NCI-H2081 (cell line): ENCODE data around the gene MYL6.
A peak's percentile ranks its signal among the peaks of the same experiment; 100 is the strongest.
"Not testable (repeated sequence)": the region's sequence is repeated elsewhere in the genome, so short reads cannot be mapped to it uniquely, and the experiment has no call there.

Source experiments
- DNase-seq, 2 experiments: peaks; one replicate each; lab custom pipeline; 2025; lab: John Stamatoyannopoulos, UW

MYL6 gene

DNA sequence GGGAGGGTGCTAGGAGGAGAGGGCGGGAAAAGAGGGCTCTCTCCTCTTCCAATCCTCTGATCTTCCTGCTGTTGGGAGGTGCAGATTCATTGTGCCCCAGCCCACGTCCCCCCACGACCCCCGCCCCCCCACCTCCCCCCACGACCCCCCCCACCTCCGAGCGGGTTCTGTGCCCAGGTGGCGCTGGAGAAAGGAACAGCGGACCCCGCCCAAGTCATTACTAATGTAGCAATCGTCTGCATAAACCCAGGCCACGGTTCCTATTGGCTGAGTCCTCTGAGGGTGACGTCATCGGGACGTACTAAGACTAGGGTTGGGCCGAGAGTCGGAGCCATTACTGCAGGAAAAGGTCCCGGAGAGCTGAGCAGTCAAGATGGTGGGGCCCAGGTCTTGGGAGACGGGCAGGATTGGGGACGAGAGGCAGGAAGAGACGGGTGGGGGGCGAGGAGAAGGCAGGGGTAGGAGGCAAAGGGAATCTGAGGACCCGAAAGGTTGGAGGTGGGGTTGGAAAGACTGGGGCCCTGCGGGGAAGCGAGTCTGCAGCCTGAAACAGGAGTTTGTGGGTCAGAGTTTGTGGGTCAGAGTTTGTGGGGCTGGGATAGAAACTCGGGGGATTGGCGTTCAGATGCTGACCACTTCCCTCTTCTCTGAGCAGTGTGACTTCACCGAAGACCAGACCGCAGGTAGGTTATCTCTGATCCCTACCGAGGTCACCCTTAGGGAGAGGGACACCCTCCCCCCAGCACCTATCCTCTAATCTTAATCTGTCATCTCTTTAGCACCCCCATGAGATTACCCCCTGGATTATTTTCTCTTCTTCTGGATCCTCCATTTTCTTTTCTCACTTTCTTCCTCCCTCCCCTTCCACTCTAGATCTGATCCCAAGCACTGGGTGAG is at the start of gene MYL6:
Gene MYL6, plus strand, starts transcription at position 331 of the 897 bp plus-strand sequence. Its CDS starts 43 bp downstream, at position 374.
- peak; percentile 99 for DNase-seq

- no peak for DNase-seq
Observed at GRCh38 chr12:56110571-56110970, 47.6 kb upstream of the MYL6 start.

DNA sequence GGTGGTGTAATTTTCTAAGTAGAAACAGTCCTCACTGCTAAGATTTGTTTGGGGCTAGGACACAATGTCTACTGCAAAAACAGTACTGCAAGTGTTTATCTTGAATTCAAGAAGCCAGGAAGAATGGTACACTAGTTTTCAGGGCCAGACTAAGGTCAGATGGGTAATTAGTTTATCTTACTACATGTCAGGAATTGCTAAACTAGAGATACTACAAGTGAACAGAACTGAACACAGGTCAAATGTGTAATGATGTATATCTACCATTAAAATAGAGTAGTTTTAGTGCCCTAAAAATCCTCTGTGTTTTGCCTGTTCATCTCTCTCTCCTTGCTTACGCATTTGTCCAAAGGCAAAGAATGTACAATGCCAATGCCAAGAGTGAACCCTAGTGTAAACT is 44.1 kb upstream of the MYL6 start:
- no peak for DNase-seq

DNA sequence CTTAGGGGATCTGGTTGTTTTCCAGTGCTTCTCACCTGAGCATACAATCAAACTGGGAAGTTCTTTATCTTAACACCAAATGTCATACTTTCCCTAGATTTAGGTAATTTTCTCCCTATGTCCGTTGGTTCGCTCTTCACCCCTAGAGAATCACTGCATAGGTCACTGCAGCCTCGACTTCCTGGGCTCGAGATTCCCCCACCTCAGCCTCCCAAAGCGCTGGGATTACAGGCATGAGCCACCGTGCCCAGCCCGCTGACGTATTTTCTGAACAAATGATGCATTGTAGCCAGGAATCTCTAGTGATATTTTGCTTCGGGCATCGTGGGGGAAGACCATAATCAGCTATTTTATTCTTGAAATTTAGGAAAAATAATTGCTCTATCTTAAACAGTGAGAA is 42.8 kb upstream of the MYL6 start:
- peak in 1 of 2 experiments; percentile 32 for DNase-seq

DNA sequence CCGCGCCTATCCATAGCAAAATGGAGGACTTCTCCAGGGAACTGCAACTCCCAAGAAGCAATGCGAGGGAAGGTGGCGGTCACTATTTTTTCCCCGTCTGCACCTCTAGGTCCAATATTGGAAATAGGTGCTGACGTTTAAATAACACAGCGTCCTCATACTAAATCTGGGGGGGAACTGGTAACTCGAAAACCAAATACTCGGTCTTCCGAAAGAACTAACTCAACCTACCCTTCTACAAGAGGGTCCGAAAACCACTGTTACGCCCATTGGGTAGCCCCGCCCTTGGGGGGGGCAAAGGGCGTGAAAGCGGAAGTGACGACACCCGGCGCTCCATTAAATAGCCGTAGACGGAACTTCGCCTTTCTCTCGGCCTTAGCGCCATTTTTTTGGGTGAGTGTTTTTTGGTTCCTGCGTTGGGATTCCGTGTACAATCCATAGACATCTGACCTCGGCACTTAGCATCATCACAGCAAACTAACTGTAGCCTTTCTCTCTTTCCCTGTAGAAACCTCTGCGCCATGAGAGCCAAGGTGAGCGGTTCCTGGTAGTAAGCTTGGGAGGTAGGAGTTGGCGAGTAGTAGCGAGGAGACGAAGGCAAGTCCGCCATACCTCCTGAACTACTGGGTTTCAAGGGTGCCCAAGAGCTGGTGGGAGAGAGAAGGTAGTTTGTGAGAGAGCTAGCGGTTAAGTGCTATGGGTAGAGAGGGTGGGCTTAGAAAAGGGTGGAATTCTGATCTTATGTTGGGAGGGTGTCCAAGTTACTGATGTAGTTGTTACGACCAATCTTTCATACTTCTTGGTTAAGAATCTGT is 41.7 kb upstream of the MYL6 start, which contains the start of gene RPL41:
Gene RPL41, plus strand, starts transcription at position 367 of the 815 bp plus-strand sequence.
- DNase-seq, result peak; percentile 93 to 95

DNA sequence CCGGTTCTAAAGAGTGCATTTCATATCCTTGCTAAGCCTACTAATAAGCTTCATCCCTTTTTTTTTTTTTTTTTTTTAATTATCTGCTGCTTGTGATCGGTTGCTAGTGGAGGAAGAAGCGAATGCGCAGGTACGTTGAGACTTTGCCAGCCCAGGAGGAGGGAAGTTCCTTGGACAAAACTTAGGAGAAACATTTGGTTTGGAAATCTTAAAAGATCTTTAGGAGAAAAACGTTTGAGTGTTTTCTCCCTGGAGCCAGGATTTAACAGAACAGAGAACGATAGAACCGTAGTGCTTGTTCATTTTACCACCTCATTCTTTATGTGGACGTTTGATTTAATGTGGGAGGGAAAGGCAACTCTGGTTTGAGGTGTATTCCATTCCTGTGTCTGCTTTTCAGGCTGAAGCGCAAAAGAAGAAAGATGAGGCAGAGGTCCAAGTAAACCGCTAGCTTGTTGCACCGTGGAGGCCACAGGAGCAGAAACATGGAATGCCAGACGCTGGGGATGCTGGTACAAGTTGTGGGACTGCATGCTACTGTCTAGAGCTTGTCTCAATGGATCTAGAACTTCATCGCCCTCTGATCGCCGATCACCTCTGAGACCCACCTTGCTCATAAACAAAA is 41.0 kb upstream of the MYL6 start:
- not testable (repeated sequence) for DNase-seq

DNA sequence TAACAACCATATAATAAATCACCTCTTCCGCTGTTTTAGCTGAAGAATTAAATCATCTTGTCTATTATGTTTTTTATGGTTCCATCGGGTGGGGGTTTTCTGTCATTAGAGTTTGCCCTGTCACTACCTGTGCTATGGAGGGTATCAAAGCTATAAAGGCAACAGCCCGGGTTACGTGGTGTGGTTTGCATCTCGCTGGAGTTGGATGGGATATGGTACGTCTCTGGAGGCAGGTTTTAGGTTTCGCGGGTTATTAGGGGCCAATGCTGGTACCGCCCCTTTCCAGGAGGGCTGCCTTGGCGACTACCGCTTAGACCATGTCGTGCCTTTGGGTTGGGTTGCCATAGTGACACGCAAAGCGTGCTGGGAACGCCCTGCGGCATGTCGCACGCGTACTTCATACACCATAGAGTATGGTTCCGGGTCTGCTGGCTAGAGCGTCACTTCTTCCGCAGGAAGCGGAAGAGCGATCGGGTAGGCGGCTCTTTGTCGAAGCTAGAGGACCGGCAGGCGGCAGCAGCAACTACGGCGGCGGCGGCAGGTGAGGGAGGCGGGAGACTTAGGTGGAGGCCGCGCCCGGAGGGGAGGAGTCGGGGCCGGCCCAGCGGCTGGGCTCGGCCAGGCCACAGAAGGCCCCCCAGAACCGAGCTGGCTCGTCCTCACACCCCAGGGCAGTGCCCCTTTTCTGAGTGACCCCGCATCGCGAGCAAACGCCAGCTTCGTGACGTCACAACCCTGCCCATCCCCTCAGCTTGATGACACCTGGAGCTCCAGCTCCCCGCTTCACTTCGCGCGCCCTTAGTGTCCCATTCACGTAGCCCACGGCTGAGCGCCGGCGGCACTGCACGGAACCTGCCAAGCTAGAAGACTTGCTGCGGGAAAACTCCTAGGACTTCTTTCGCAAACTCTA is 40.1 kb upstream of the MYL6 start, which contains the start of gene ZC3H10:
Gene ZC3H10, plus strand, starts transcription at position 489 of the 910 bp plus-strand sequence. CDS start 2,297 bp downstream, outside the sequence.
- peak; percentile 99 for DNase-seq

DNA sequence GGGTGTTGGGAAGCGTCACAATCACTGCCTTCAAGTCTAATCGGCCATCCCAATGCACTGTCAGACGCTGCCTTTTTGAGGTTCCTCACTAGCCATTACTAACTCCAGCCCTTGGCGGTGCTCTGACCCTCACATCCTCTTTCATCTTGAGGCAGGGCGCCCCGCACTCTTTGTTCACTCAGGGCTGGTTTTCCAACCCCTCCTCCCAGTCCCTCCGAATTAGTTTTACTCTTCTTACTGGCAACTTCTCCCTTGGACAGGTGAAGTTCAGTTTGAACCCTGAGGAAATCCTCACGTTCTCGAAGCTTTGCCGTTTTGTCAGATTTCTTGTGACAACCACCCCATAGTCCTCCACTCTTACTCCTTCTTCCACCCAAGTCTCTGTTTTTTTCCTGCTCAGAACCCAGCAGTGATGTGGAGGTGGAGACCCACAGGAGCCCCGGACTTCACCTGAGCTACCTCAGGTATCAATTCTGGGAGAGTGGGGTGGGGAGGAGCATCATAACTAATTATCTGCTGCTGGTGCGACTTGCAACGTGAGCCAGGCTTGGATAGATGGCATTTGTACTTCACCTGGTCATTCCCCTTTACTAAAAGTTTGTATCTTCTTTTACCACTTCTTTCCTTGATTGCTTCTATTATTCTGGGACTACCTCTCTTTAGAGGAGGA is 39.3 kb upstream of the MYL6 start:
- DNase-seq, result no peak

DNA sequence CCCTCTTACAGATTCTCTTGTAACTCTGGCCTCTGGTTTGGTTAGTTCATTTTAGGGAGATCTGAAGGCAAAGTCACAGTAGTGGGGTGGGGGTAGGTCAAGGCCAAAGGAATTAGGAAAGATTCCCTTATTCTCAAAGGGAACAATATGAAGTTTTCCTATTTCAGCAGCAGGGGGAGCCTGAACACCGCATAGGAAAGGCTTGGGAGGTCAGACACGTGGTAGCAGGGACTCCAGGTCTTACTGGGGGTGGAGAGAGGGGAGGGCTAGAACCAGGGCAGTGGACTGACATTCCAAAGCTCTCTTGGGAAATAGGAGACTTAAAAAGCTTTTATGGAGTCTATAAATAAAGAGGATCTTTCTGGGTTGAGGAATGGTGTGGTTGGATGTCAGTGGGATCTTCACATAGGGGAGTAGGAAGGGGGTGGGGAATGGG is 38.8 kb upstream of the MYL6 start:
- peak; percentile 84 to 86 for DNase-seq

GRCh38 chr12:56120158-56120846 is 37.9 kb upstream of the MYL6 start:
- no peak for DNase-seq

GRCh38 chr12:56121204-56121870 is 36.8 kb upstream of the MYL6 start:
- no peak for DNase-seq

- peak in 1 of 2 experiments; percentile 61 for DNase-seq
Observed at GRCh38 chr12:56122637-56123036, 35.5 kb upstream of the MYL6 start.

DNA sequence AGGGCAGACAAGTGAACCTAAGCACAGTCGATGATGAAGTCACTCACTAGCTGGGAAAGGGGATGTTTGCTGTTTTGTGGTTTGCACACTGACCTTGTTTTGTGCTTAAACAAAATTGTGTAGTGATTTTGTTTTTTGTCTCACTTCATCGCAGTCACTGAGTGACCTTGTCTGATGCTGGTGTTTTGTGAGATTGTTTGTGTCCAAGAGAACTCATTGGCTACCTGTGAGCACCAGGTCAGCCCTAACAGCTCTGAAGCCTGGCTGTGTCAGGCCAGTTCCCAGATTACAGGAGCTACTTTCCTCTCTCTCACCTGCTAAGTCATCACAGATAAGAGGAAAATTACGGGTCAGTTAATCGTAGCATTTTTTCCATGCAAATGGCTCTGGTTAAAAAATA is 34.0 kb upstream of the MYL6 start:
- no peak for DNase-seq

GRCh38 chr12:56126732-56127239 is 31.4 kb upstream of the MYL6 start:
- DNase-seq, result no peak

DNA sequence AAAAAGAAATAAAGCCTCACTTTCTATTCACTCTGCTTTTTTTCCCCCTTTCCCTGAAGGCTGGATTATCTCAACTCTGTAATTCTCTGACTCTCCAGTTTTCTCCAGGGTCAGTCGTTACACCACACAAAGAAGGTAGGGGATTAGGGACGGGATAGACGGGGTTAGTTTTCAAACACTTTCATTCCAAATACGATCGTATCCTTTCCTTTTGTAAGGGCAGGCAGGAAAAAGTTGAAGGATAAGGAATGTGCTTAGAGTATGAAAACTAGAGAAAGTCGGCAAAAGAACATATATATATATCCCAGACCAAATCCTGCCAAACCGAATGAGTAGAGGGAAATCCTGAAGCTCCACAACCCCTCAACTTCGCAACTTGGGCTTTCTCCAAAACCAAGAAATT is 30.7 kb upstream of the MYL6 start:
- no peak for DNase-seq

DNA sequence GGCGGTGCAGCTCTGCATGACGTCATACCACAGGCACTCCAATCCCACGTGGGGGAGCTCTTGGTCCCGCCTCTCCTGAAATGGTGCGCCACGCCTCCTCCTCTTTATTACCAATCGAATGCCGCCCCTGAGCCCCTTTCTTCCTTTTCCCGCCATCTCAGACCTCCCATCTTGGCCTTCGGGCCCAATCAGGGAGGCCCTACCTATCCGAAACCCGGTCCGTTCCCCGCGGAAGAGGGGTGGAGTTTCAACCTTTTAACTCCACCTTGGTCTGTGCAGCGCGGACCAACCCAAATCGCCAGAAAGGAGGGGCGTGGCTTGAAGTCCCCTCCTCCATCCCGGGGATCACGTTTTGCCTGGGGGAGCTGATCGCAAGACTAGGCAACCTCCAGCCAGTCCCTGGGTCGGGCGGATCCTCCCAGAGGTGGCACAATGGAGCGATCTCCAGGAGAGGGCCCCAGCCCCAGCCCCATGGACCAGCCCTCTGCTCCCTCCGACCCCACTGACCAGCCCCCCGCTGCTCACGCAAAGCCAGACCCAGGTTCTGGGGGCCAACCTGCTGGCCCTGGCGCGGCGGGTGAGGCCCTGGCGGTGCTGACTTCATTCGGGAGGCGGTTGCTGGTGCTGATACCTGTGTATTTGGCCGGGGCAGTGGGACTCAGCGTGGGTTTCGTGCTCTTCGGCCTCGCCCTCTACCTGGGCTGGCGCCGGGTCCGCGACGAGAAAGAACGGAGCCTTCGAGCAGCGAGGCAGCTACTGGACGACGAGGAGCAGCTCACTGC is 30.1 kb upstream of the MYL6 start, which contains the start of gene ESYT1:
Gene ESYT1, plus strand, starts transcription at position 380 of the 782 bp plus-strand sequence. Its CDS starts 53 bp downstream, at position 433.
- peak; percentile 99 for DNase-seq

- no peak for DNase-seq
Observed at GRCh38 chr12:56128670-56129205, 29.4 kb upstream of the MYL6 start.
